ENCODE measurements around the gene HS3ST3B1.

The HS3ST3B1 gene

GRCh38 chr17:14353861-14354474, 53.1 kb downstream of the HS3ST3B1 start:
- Mint-ChIP-seq H3K4me3 (no peak overlapping the region), H3K27ac (no peak overlapping the region), H3K27me3 (no peaks in the 10 kb centered on the region), H3K4me1 (peaks cover 5% of the 10 kb centered on the region), H3K9me3 (no peaks in the 10 kb centered on the region), H3K36me3 (no peaks in the 10 kb centered on the region)

GRCh38 chr17:14354807-14355206, 53.9 kb downstream of the HS3ST3B1 start:
- no peaks in the 10 kb centered on the region for H3K27me3 Mint-ChIP-seq
- H3K9me3 Mint-ChIP-seq: no peaks in the 10 kb centered on the region
- no peaks in the 10 kb centered on the region for H3K36me3 Mint-ChIP-seq

GRCh38 chr17:14355556-14355955, 54.7 kb downstream of the HS3ST3B1 start:
- Mint-ChIP-seq H3K27ac (no peak overlapping the region), H3K4me1 (peaks cover 14% of the 10 kb centered on the region), H3K27me3 (no peaks in the 10 kb centered on the region), H3K4me3 (no peak overlapping the region), H3K36me3 (no peaks in the 10 kb centered on the region), H3K9me3 (no peaks in the 10 kb centered on the region)

More at GRCh38 chr17:14354807-14355206, 53.9 kb downstream of the HS3ST3B1 start:
- Mint-ChIP-seq H3K4me1 (peaks cover 12% of the 10 kb centered on the region), H3K4me3 (no peak overlapping the region), H3K27ac (no peak overlapping the region)

GRCh38 chr17:14359163-14360020, 58.5 kb downstream of the HS3ST3B1 start:
- peaks cover 15% of the 10 kb centered on the region for H3K4me1 Mint-ChIP-seq
- H3K36me3 Mint-ChIP-seq: no peaks in the 10 kb centered on the region
- no peak overlapping the region for H3K27ac Mint-ChIP-seq
- no peaks in the 10 kb centered on the region for H3K27me3 Mint-ChIP-seq
- no peaks in the 10 kb centered on the region for H3K9me3 Mint-ChIP-seq
- no peak overlapping the region for H3K4me3 Mint-ChIP-seq

GRCh38 chr17:14360856-14361255, 60.0 kb downstream of the HS3ST3B1 start:
- H3K9me3 Mint-ChIP-seq: no peaks in the 10 kb centered on the region
- H3K4me1 Mint-ChIP-seq: peaks cover 15% of the 10 kb centered on the region
- no peak overlapping the region for H3K27ac Mint-ChIP-seq

GRCh38 chr17:14361470-14361869, 60.6 kb downstream of the HS3ST3B1 start:
- Mint-ChIP-seq H3K9me3 (no peaks in the 10 kb centered on the region), H3K4me3 (no peak overlapping the region), H3K27me3 (no peaks in the 10 kb centered on the region), H3K36me3 (no peaks in the 10 kb centered on the region), H3K4me1 (peaks cover 15% of the 10 kb centered on the region), H3K27ac (no peak overlapping the region)

More at GRCh38 chr17:14360856-14361255, 60.0 kb downstream of the HS3ST3B1 start:
- Mint-ChIP-seq H3K4me3 (no peak overlapping the region), H3K27me3 (no peaks in the 10 kb centered on the region), H3K36me3 (no peaks in the 10 kb centered on the region)

GRCh38 chr17:14361945-14362508, 61.1 kb downstream of the HS3ST3B1 start:
- Mint-ChIP-seq H3K27ac (no peak overlapping the region), H3K27me3 (no peaks in the 10 kb centered on the region), H3K36me3 (no peaks in the 10 kb centered on the region), H3K4me3 (no peak overlapping the region), H3K9me3 (no peaks in the 10 kb centered on the region), H3K4me1 (peaks cover 15% of the 10 kb centered on the region)

- H3K27me3 Mint-ChIP-seq: no peaks in the 10 kb centered on the region
- H3K4me3 Mint-ChIP-seq: no peak overlapping the region
- H3K27ac Mint-ChIP-seq: no peak overlapping the region
- H3K9me3 Mint-ChIP-seq: no peaks in the 10 kb centered on the region
- H3K4me1 Mint-ChIP-seq: peaks cover under 1% of the 10 kb centered on the region
- H3K36me3 Mint-ChIP-seq: no peaks in the 10 kb centered on the region
These were observed 65.3 kb downstream of the HS3ST3B1 start for GRCh38 chr17:14366199-14366598.

- H3K27ac Mint-ChIP-seq: no peak overlapping the region
- H3K9me3 Mint-ChIP-seq: no peaks in the 10 kb centered on the region
- H3K36me3 Mint-ChIP-seq: no peaks in the 10 kb centered on the region
- no peaks in the 10 kb centered on the region for H3K4me1 Mint-ChIP-seq
- no peak overlapping the region for H3K4me3 Mint-ChIP-seq
- no peaks in the 10 kb centered on the region for H3K27me3 Mint-ChIP-seq
These were observed 71.6 kb downstream of the HS3ST3B1 start for GRCh38 chr17:14372461-14372860.

- Mint-ChIP-seq H3K9me3 (no peaks in the 10 kb centered on the region), H3K36me3 (no peaks in the 10 kb centered on the region), H3K27me3 (no peaks in the 10 kb centered on the region), H3K4me1 (no peaks in the 10 kb centered on the region), H3K4me3 (no peak overlapping the region), H3K27ac (no peak overlapping the region)
These were observed 72.2 kb downstream of the HS3ST3B1 start for GRCh38 chr17:14372905-14373613.

- no peaks in the 10 kb centered on the region for H3K4me1 Mint-ChIP-seq
- no peak overlapping the region for H3K4me3 Mint-ChIP-seq
- no peaks in the 10 kb centered on the region for H3K27me3 Mint-ChIP-seq
- H3K27ac Mint-ChIP-seq: no peak overlapping the region
- no peaks in the 10 kb centered on the region for H3K9me3 Mint-ChIP-seq
- no peaks in the 10 kb centered on the region for H3K36me3 Mint-ChIP-seq
These were observed 72.9 kb downstream of the HS3ST3B1 start for GRCh38 chr17:14373614-14374259.

GRCh38 chr17:14374268-14374667, 73.4 kb downstream of the HS3ST3B1 start:
- no peaks in the 10 kb centered on the region for H3K9me3 Mint-ChIP-seq
- H3K4me3 Mint-ChIP-seq: no peak overlapping the region

GRCh38 chr17:14376666-14377065, 75.8 kb downstream of the HS3ST3B1 start:
- Mint-ChIP-seq H3K27me3 (no peaks in the 10 kb centered on the region), H3K27ac (no peak overlapping the region), H3K4me1 (no peaks in the 10 kb centered on the region), H3K9me3 (no peaks in the 10 kb centered on the region), H3K36me3 (no peaks in the 10 kb centered on the region), H3K4me3 (no peak overlapping the region)

More at GRCh38 chr17:14374268-14374667, 73.4 kb downstream of the HS3ST3B1 start:
- Mint-ChIP-seq H3K27me3 (no peaks in the 10 kb centered on the region), H3K27ac (no peak overlapping the region), H3K36me3 (no peaks in the 10 kb centered on the region), H3K4me1 (no peaks in the 10 kb centered on the region)

- H3K4me1 Mint-ChIP-seq: no peaks in the 10 kb centered on the region
- H3K36me3 Mint-ChIP-seq: no peaks in the 10 kb centered on the region
- H3K27ac Mint-ChIP-seq: peak overlapping the region; percentile 15
- no peaks in the 10 kb centered on the region for H3K9me3 Mint-ChIP-seq
- H3K27me3 Mint-ChIP-seq: no peaks in the 10 kb centered on the region
- H3K4me3 Mint-ChIP-seq: no peak overlapping the region
These were observed 80.7 kb downstream of the HS3ST3B1 start for GRCh38 chr17:14381606-14382005.

GRCh38 chr17:14387036-14387435, 86.2 kb downstream of the HS3ST3B1 start:
- no peaks in the 10 kb centered on the region for H3K27me3 Mint-ChIP-seq
- H3K9me3 Mint-ChIP-seq: peaks cover 7% of the 10 kb centered on the region
- H3K36me3 Mint-ChIP-seq: peaks cover 6% of the 10 kb centered on the region
- H3K4me1 Mint-ChIP-seq: no peaks in the 10 kb centered on the region
- no peak overlapping the region for H3K4me3 Mint-ChIP-seq
- H3K27ac Mint-ChIP-seq: no peak overlapping the region

Data from activated naive CD4-positive, alpha-beta T cell treated with anti-CD3 and anti-CD28 coated beads, Interleukin-2, amount 50 U/mL, for 24 hours (primary cell).